GM15510 (cell line): ENCODE data around the gene ALPK3.

ENCODE experiments used
- POLR2A ChIP-seq: IDR thresholded peaks from 3 replicates; pipeline ENCODE4 v1.6.1; 2011; ENCODE audit warnings: borderline replicate concordance; ENCODE audit not compliant: insufficient read length; ENCODE audit errors: extremely low read depth

The ALPK3 gene

DNA sequence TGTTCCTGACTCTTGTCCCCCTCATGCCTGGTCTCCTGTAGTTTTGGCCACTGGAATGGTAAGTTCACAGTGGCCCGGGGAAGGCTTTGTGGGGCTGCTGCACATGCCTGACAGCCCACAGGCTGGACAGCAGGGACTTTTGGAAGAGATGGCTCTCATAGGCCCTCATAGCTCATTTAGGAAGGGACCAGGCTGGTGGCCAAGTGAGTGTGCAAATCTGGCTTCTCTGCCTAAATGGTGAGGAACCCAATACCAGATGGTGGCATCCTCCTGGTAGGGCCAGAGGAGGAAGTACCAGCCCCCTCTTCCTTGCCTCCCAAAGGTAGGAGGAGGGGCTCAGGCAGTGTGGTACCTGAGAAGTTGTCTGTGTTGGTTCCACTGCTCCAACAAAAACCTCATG lies 25.6 kb downstream of the ALPK3 start:
- no peak for TF ChIP-seq POLR2A

DNA sequence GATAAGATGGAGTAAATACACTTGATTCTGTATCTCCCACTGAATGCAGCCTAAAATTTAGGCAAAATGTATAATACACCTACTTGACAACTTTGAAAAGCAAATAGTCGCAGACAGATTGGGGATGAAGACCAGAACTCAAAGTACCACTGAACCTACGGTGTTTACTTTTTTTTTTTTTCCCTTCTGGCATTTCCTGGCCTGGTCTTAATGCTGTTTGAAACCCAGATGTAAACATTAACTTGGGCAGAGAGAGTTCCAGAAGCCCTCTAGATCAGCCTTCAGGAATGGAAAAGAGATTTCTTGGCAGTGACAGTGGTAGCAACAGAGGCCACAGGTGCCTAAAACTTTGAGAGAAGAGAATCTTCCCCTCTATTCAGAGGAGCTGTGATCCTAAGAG lies 27.8 kb downstream of the ALPK3 start:
- TF ChIP-seq POLR2A, result no peak

DNA sequence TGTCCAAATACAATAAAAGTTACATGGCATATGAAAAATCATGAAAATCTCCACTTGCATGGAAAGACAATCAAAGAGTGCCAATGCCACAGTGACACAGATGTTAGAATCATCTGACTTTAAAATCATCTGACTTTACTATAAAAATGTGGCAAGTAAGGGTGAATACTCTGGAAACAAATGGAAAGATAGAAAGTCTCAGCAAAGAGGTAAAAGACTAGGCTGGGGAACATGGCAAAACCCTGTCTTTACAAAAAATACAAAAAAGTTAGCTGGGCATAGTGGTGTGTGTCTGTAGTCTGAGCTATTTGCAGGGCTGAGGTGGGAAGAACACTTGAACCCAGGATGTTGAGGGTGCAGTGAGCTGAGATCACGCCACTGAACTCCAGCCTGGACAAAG lies 29.1 kb downstream of the ALPK3 start:
- no peak for TF ChIP-seq POLR2A

DNA sequence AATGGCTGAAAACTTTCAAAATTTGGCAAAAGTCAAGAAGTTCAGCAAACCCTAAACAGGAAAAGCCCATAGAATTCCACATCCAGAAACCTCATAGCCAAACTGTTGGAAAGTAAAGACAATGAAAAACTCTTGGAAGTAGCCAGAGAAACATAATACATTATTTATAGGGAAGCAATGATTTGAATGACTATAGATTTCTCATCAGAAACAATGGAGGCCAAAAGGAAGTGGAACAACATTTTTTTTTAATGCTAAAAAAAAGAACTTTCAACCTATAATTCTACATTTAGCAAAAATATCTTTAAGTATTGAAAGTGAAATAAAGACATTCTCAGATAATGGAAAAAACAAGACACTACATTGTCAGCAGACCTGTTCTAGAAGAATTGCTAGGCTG lies 30.2 kb downstream of the ALPK3 start:
- no peak for TF ChIP-seq POLR2A

DNA sequence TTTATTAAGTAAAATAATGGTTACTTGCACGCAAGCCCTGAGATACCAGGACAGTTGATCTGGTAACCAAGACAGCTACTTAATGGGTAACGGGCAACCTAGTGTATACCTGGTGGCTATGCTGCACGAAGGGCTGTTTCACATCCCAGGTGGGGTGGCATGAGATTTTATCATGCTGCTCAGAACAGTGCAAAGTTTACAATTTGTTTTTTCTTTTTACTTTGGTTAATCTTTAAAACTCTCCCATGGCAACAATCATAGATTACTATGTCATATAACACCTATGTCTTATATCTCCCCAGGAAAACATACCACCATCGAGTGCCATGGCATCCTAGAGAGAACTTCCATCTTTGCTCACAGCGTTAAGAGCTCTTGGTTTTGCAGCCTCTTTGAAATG lies 35.1 kb downstream of the ALPK3 start:
- no peak for TF ChIP-seq POLR2A

DNA sequence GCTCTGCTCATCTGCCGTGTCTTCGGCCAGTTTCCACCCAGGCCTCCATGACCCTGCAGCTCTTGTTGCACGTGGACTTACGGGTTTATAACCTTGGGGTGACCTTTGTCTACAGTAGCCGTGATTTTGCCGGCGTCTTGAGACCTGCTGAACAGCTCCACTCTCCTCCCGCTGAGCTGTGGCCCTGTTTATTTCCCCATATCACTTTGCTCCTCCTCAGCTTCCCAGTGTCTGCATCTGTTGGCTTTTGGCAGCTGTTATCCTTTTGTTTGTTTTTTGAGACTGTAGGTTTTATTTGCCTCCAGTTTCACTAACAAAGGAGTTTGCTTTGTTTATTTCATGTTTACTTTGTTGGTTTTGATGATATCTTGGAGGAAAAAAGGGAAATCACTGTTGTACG lies 38.0 kb downstream of the ALPK3 start:
- TF ChIP-seq POLR2A, result no peak

DNA sequence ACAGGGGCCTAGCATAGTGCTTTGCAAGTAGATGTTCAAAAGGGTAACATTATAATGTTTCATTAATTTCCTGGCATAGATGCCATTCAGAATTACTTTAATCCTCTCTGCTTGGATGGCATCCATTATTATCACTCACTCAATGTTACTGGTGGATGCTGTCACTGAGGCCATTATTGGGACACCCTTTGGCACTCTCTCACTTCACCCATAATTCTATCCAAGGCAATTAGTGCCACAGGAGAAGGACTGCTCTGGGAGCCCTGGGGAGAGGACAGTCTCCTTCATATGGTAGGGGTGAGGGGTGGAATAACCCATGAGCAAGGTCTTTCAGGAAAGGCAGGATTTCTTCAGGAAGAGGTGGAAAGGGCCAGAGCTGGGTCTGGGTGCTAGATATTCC lies 38.6 kb downstream of the ALPK3 start:
- TF ChIP-seq POLR2A, result no peak

DNA sequence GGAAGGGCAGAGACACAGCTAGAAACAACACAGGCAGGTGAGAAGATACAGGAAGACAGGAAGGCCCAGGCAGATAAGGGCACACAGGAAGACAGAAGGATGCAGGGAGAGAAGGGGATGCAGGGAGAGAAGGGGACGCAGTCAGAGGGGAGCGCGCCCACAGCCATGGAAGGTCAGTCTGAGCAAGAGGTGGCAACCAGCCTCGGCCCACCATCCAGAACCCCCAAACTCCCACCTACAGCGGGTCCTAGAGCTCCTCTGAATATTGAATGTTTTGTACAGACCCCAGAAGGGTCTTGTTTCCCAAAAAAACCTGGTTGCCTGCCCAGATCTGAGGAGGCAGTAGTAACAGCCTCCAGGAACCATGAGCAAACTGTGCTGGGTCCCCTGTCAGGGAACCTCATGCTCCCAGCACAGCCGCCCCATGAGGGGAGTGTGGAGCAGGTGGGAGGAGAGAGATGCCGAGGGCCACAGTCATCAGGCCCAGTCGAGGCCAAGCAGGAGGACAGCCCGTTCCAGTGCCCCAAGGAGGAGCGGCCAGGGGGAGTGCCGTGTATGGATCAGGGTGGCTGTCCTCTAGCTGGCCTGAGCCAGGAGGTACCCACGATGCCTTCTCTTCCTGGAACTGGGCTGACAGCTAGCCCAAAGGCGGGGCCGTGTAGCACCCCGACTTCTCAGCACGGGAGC lies 39.7 kb downstream of the ALPK3 start:
- no peak for TF ChIP-seq POLR2A

DNA sequence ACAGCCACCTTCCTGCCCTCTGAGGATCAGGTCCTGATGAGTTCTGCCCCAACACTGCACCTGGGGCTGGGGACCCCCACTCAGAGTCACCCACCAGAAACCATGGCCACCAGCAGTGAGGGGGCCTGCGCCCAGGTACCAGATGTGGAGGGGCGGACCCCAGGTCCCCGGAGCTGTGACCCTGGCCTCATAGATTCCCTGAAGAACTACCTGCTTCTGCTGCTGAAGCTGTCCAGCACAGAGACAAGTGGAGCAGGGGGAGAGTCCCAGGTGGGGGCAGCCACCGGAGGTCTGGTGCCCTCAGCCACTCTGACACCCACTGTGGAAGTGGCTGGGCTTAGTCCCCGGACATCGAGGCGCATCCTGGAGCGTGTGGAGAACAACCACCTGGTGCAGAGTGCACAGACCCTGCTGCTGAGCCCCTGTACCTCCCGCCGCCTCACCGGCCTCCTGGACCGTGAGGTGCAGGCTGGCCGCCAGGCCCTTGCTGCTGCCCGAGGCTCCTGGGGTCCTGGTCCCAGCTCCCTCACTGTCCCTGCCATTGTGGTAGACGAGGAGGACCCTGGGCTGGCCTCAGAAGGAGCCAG lies 40.4 kb downstream of the ALPK3 start:
- TF ChIP-seq POLR2A, result no peak

DNA sequence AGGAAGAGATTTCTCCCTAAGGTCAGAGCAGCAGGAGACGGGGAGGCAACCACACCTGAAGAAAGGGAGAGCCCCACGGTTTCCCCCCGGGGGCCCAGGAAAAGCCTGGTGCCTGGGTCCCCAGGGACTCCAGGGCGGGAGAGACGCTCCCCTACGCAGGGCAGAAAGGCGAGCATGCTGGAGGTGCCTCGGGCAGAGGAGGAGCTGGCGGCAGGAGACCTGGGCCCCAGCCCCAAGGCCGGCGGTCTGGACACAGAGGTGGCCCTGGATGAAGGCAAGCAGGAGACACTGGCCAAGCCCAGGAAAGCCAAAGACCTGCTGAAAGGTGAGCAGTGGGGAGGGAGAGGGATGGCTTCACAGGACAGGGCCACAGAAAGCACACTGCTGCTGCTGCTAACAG lies 41.1 kb downstream of the ALPK3 start:
- no peak for TF ChIP-seq POLR2A

DNA sequence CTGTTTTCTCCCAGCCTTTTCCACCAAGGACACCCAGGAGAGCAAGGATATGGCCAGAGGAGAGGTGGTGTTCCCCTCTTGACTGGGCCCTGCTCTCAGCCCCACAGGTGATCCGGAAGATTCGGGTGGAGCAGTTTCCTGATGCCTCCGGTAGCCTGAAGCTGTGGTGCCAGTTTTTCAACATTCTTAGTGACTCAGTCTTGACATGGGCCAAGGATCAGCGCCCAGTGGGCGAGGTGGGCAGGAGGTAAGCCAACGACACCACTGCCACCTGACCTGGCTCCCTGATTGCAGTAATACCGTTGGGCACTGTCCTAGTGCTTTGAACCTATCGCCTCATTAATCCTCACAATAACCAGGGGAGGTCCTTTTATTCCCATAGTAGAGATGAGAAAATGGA lies 42.0 kb downstream of the ALPK3 start:
- no peak for TF ChIP-seq POLR2A

DNA sequence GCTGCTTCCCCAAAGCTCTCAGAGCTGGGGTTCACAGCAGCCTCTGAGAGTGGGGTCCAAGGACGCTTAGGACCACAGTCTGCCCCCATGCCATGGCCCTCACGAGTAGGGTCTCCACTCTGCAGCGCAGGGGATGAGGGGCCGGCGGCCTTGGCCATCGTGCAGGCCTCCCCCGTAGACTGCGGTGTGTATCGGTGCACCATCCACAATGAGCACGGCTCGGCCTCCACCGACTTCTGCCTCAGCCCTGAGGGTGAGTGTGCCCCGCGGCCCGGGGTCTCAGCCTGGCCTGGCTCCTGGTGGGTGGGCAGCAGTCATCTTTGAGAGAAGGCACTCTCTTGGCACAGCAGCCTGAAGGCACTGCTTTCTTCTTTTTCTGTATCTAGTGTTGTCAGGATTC lies 42.5 kb downstream of the ALPK3 start:
- no peak for TF ChIP-seq POLR2A

DNA sequence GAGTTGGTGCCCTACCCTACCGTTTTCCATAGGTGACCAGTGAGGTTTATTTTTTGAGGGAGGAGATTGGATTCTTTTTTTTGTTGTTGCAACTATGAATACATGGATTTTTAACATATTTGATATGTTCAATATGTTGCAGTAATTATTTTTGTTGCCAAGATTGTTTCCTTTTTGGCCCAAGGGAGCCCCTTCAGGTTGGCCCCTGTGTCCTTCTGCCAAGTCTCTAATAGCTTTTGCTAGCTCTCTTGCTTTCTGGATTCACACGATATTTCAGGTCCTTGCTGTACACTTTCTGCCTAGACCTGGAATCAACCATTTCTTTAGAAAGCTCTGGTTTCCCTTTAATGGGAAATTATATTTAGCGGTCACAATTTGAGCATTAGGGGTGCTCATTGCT lies 44.6 kb downstream of the ALPK3 start:
- no peak for TF ChIP-seq POLR2A

DNA sequence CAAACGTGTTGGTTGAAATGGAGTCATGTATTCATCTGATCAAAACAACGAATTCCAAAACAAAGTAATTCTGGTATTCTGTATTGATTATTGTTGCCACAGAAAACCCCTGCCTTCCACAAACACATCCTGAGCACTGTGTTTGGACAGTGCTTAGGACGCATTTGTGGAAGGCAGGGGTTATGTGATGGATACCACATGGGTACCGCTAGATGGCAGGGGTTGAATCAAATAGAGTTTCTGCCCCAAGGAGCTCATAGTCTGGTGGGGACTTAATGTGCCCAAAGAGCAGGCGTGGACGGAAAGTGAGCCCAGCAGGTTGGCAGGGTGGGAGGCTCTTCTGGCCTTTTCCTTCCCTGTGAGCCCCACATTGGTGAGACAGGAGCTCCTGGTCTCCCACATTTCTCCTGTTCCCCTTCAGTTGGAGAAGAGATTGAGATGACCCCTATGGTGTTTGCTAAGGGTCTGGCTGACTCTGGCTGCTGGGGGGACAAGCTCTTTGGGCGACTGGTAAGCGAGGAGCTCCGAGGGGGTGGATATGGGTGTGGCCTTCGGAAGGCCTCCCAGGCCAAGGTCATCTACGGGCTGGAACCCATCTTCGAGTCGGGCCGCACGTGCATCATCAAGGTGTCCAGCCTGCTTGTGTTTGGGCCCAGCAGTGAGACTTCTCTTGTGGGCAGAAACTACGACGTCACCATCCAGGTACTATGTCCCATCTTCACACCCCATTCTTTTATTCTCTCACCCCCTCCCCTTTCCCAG lies 45.2 kb downstream of the ALPK3 start:
- TF ChIP-seq POLR2A, result no peak

DNA sequence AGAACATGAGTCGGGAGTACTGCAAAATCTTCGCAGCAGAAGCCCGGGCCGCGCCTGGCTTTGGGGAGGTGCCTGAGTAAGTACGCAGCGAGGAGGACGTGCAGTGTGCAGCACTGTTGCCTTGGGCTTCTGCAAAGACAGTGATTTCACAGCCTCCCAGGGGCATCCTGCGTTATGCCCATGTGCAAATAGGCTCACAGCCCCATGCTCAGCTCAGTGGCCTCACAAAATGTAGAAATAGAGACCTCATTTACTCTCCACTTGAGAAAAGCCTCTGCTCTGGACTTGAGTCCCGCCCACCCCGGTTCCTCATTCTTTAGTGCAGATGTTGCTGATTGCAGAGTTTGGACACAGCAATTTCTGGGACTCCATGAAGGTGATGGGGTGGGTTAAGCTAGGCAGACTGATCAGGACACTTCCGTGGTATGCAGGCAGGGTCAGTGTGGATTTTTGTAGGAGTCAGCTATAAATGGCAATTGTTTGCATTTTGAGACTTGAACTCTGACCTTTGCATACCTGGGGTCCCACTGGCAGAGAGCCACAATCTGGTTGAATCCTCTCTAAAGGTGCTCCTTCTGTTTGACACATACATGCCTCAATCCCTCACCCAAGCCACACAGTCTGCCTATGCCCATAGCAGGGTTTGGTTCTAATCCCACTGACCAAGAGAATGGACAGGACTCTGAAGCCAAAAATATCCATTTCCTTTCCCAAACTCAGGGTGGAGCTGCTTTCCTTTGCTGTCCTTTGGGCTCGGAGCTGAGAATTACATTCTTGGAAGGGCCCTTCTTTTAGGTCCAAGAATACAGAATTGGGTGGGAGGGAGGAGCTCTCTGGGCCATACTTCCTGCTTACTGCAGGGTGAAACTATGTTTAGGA lies 46.6 kb downstream of the ALPK3 start:
- no peak for TF ChIP-seq POLR2A

DNA sequence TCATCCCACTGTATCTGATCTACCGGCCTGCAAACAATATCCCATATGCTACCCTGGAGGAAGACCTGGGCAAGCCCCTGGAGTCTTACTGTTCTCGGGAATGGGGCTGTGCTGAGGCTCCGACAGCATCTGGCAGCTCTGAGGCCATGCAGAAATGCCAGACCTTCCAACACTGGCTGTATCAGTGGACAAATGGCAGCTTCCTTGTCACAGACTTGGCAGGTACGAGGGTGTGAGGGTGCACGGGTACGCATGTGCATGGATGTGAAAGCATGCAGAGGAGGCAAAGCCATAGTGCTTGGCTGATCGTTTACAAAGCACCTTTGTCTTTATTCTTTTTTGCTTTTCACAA lies 47.3 kb downstream of the ALPK3 start:
- TF ChIP-seq POLR2A, result no peak

DNA sequence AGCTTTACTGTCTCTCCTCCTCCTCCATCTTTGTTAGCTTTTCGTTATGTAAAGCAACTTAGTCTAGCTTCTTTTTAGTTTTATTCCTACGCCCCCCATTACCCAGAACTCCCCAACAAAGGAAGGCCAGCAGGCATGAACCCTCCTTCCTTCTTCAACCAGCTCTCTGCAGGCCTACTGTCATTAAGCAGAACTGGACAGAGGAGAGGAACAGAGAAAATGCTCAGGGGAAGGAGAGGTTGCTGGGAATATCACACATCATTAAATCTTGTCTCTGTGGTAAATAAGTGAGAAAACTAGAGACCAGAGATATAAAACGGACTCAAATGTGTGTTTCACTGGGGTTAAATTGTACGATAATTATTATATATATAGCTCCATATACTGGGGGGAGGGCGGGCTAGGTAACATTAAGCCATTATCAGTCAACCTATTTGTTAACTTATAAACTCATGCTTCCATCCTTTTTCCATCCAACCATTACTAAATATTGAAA lies 48.0 kb downstream of the ALPK3 start:
- no peak for TF ChIP-seq POLR2A
